A549 (cell line): Measurements from ENCODE around the gene TRIM56.

Experiments used
- CEBPB ChIP-seq, 2 experiments: fragments of >200 bp in 1 of 2; sonication (Bioruptor Twin) in 1 of 2; formaldehyde crosslinking in 1 of 2; IDR thresholded peaks; 2 replicates each; pipeline ENCODE4 v1.6.1; 2012 to 2016
- CHD2 ChIP-seq: fragments of 150-350 bp; IDR thresholded peaks from 2 replicates; pipeline ENCODE4 v1.6.1; 2014; ENCODE audit warnings: low read length; ENCODE audit not compliant: partially characterized antibody
- CTCF ChIP-seq: fragments of >200 bp; sonication (Bioruptor Twin); formaldehyde crosslinking; IDR thresholded peaks from 3 replicates; pipeline ENCODE4 v1.5.1; 2016
- EP300 ChIP-seq, 2 experiments: fragments of >200 bp; sonication (Bioruptor Twin); formaldehyde crosslinking; IDR thresholded peaks; 2 replicates in 1 of 2; 3 replicates in 1 of 2; pipeline ENCODE4 v1.6.1; 2016 to 2017
- JUN ChIP-seq, 2 experiments: fragments of >200 bp; sonication (Bioruptor Twin); formaldehyde crosslinking; IDR thresholded peaks; 2 replicates in 1 of 2; 3 replicates in 1 of 2; pipeline ENCODE4 v1.6.1; 2016 to 2017
- KDM5A ChIP-seq: fragments of 200-600 bp; sonication (generic); IDR thresholded peaks from 2 replicates; pipeline ENCODE4 v1.6.1; 2016; ENCODE audit warnings: antibody characterized with exemption, mild to moderate bottlenecking
- MAZ ChIP-seq: fragments of 150-350 bp; IDR thresholded peaks from 2 replicates; pipeline ENCODE4 v1.6.1; 2014; ENCODE audit warnings: antibody characterized with exemption, low read depth, low read length, borderline replicate concordance
- POLR2A ChIP-seq: IDR thresholded peaks from 2 replicates; pipeline ENCODE4 v1.6.1; 2012; ENCODE audit warnings: mild to moderate bottlenecking, low read length
- RAD21 ChIP-seq, 2 experiments: fragments of >200 bp in 1 of 2; sonication (Bioruptor Twin) in 1 of 2; formaldehyde crosslinking in 1 of 2; IDR thresholded peaks in 1 of 2; conservative IDR thresholded peaks in 1 of 2; 2 replicates in 1 of 2; 3 replicates in 1 of 2; pipeline ENCODE4 v1.6.1; 2012 to 2018; ENCODE audit warnings: inconsistent platforms in 1 of 2
- RCOR1 ChIP-seq: fragments of 150-350 bp; IDR thresholded peaks from 2 replicates; pipeline ENCODE4 v1.6.1; 2014; ENCODE audit warnings: antibody characterized with exemption, low read length, low read depth
- RNF2 ChIP-seq: fragments of 200-600 bp; sonication (generic); IDR thresholded peaks from 2 replicates; pipeline ENCODE4 v1.6.1; 2016; ENCODE audit warnings: low read depth, mild to moderate bottlenecking, antibody characterized with exemption, moderate library complexity, borderline replicate concordance
- TP53 ChIP-seq: fragments of 250-450 bp; sonication (Bioruptor Pico); IDR thresholded peaks from 2 replicates; pipeline ENCODE4 v1.5.0; 2021; ENCODE audit warnings: mild to moderate bottlenecking, moderate library complexity

- TF ChIP-seq CTCF: no peak
- TF ChIP-seq RAD21 (conservative IDR thresholded peaks at IDR 0.05 in 1 of 2, IDR thresholded peaks at IDR 0.05 in 1 of 2): no peak
- no peak for TF ChIP-seq EP300 (IDR thresholded peaks at IDR 0.05)
- no peak for TF ChIP-seq MAZ
- no peak for TF ChIP-seq CEBPB (IDR thresholded peaks at IDR 0.05)
- TF ChIP-seq RCOR1: no peak
- no peak for TF ChIP-seq JUN (IDR thresholded peaks at IDR 0.05)
- no peak for TF ChIP-seq TP53
- no peak for TF ChIP-seq KDM5A
- no peak for TF ChIP-seq POLR2A
- TF ChIP-seq RNF2: no peak
- TF ChIP-seq CHD2: no peak
Measured at GRCh38 chr7:101088069-101088425, 2.8 kb downstream of the TRIM56 start.
